ENCODE measurements around the gene HOXB8.

The HOXB8 gene

GRCh38 chr17:48630925-48631692 is 16.0 kb upstream of the HOXB8 start:
- Mint-ChIP-seq H3K36me3 (ENCODE audit: low read depth) (no peaks in the 10 kb centered on the region), H3K9me3 (no peaks in the 10 kb centered on the region), H3K4me3 (no peak overlapping the region)

GRCh38 chr17:48630009-48630924 is 15.2 kb upstream of the HOXB8 start:
- DNase-seq (no peak), ATAC-seq (no peak)
- Mint-ChIP-seq H3K27ac (no peak overlapping the region), H3K36me3 (ENCODE audit: low read depth) (no peaks in the 10 kb centered on the region), H3K4me1 (peaks cover 13% of the 10 kb centered on the region), H3K27me3 (peaks cover 74% of the 10 kb centered on the region), H3K4me3 (no peak overlapping the region), H3K9me3 (no peaks in the 10 kb centered on the region)

More at GRCh38 chr17:48630925-48631692, 16.0 kb upstream of the HOXB8 start:
- peaks cover 13% of the 10 kb centered on the region for H3K4me1 Mint-ChIP-seq
- DNase-seq (no peak), ATAC-seq (no peak)
- no peak overlapping the region for H3K27ac Mint-ChIP-seq
- H3K27me3 Mint-ChIP-seq, result peaks cover 79% of the 10 kb centered on the region

GRCh38 chr17:48629411-48629759 is 14.3 kb upstream of the HOXB8 start:
- ATAC-seq (no peak), DNase-seq (no peak)
- Mint-ChIP-seq H3K9me3 (no peaks in the 10 kb centered on the region), H3K4me3 (no peak overlapping the region), H3K36me3 (ENCODE audit: low read depth) (no peaks in the 10 kb centered on the region), H3K27me3 (peaks cover 67% of the 10 kb centered on the region), H3K27ac (no peak overlapping the region), H3K4me1 (peaks cover 13% of the 10 kb centered on the region)

GRCh38 chr17:48628649-48629410 is 13.7 kb upstream of the HOXB8 start:
- Mint-ChIP-seq H3K4me3 (no peak overlapping the region), H3K36me3 (ENCODE audit: low read depth) (no peaks in the 10 kb centered on the region), H3K27me3 (peaks cover 66% of the 10 kb centered on the region), H3K9me3 (no peaks in the 10 kb centered on the region), H3K27ac (no peak overlapping the region), H3K4me1 (peaks cover 13% of the 10 kb centered on the region)
- DNase-seq, result no peak
- no peak for ATAC-seq

- no peak overlapping the region for H3K4me3 Mint-ChIP-seq
- no peaks in the 10 kb centered on the region for H3K36me3 Mint-ChIP-seq (ENCODE audit: low read depth)
- peaks cover 9% of the 10 kb centered on the region for H3K4me1 Mint-ChIP-seq
- no peak for DNase-seq
- no peak for ATAC-seq
- peaks cover 69% of the 10 kb centered on the region for H3K27me3 Mint-ChIP-seq
- H3K9me3 Mint-ChIP-seq, result no peaks in the 10 kb centered on the region
- H3K27ac Mint-ChIP-seq, result no peak overlapping the region
Observed at GRCh38 chr17:48627623-48628521, 12.8 kb upstream of the HOXB8 start.

GRCh38 chr17:48627118-48627597 is 12.1 kb upstream of the HOXB8 start:
- H3K36me3 Mint-ChIP-seq (ENCODE audit: low read depth), result no peaks in the 10 kb centered on the region
- ATAC-seq, result no peak
- peaks cover 8% of the 10 kb centered on the region for H3K4me1 Mint-ChIP-seq
- peak overlapping the region; percentile 81 for H3K4me3 Mint-ChIP-seq
- peak overlapping the region; percentile 10 for H3K27ac Mint-ChIP-seq
- no peaks in the 10 kb centered on the region for H3K9me3 Mint-ChIP-seq
- no peak for DNase-seq
- H3K27me3 Mint-ChIP-seq, result peaks cover 69% of the 10 kb centered on the region

- H3K27me3 Mint-ChIP-seq, result peaks cover 74% of the 10 kb centered on the region
- ATAC-seq (peak; percentile 50), DNase-seq (peak; percentile 55)
- peak within 1 kb of the TSS; percentile 81 for H3K4me3 Mint-ChIP-seq
- H3K27ac Mint-ChIP-seq, result peak within 1 kb of the TSS; percentile 92
- peaks cover 8% of the 10 kb centered on the region for H3K4me1 Mint-ChIP-seq
- H3K36me3 Mint-ChIP-seq (ENCODE audit: low read depth), result no peaks in the 10 kb centered on the region
- no peaks in the 10 kb centered on the region for H3K9me3 Mint-ChIP-seq
Observed at GRCh38 chr17:48626245-48627117, 11.4 kb upstream of the HOXB8 start, which contains the start of gene HOXB9. TSS of gene HOXB9 (minus strand) at chr17:48626358. CDS start at chr17:48626269, 89 bp downstream.

DNA sequence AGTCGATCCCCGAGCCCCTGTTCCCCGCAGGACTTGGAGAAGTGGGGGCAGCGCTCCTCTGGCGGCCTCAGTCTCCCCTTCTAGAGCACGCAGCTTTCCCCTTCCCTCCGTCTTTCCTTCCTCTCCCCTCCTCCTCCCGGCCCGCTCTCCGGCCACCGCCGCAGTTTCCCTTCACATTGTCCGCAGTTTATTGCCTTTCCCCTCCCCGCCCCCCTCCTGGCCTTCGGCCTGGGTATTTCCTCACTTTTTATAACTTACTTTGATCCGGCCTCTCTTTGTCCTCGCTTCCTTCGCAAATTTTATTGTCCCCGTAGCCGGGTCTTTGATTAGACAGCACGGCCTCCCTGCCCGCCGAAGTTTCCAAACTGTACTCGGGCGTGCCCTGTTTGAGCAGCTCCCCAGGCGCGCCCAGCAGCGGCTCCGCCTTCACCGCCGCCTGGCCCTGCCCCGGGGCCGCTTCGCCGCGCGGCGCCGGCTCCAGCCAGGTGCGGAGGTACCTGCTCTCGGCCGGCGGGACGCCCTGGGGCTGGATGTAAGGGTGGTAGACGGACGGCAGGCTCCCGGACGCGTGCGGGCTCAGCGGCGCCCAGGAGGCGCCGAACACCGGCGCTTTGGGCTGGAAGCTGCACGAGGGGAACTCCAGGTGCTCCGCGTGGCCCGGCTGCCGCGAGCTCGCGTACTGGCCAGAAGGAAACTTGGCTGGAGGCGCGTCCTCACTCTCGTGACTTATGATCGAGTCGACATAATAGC is 10.6 kb upstream of the HOXB8 start:
- Mint-ChIP-seq H3K4me1 (peaks cover 8% of the 10 kb centered on the region), H3K9me3 (no peaks in the 10 kb centered on the region), H3K36me3 (ENCODE audit: low read depth) (no peaks in the 10 kb centered on the region), H3K27me3 (peaks cover 80% of the 10 kb centered on the region), H3K4me3 (peak overlapping the region; percentile 81), H3K27ac (peak overlapping the region; percentile 68)
- DNase-seq (peak; percentile 52), ATAC-seq (peak; percentile 54)

- peaks cover 81% of the 10 kb centered on the region for H3K27me3 Mint-ChIP-seq
- ATAC-seq (no peak), DNase-seq (no peak)
- peaks cover 8% of the 10 kb centered on the region for H3K4me1 Mint-ChIP-seq
- H3K9me3 Mint-ChIP-seq, result no peaks in the 10 kb centered on the region
- H3K27ac Mint-ChIP-seq, result peak overlapping the region; percentile 68
- peak overlapping the region; percentile 81 for H3K4me3 Mint-ChIP-seq
- no peaks in the 10 kb centered on the region for H3K36me3 Mint-ChIP-seq (ENCODE audit: low read depth)
Observed at GRCh38 chr17:48624544-48625494, 9.7 kb upstream of the HOXB8 start.

DNA sequence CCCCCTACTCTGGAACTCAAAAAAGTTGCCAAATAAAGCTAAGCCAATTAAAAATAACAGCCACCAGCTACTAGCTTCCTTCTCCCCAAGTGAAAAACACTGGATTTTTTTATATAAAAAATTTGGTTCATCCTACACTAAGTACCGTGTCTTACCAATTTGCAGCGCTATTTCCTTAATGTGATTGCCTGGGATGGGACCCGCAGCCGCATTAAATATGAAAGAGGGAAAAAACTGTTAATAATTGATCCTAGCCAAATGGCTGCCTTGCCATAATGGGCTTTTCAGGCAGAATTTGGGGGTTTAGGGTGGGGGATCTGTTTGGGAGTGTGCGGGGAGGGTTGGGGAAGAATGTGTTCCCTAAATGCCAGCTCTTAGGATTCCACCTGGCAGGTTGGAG is 9.0 kb upstream of the HOXB8 start:
- Mint-ChIP-seq H3K27me3 (peaks cover 81% of the 10 kb centered on the region), H3K4me1 (peaks cover 11% of the 10 kb centered on the region), H3K9me3 (no peaks in the 10 kb centered on the region), H3K36me3 (ENCODE audit: low read depth) (no peaks in the 10 kb centered on the region), H3K4me3 (peak overlapping the region; percentile 36), H3K27ac (no peak overlapping the region)
- DNase-seq (no peak), ATAC-seq (no peak)

DNA sequence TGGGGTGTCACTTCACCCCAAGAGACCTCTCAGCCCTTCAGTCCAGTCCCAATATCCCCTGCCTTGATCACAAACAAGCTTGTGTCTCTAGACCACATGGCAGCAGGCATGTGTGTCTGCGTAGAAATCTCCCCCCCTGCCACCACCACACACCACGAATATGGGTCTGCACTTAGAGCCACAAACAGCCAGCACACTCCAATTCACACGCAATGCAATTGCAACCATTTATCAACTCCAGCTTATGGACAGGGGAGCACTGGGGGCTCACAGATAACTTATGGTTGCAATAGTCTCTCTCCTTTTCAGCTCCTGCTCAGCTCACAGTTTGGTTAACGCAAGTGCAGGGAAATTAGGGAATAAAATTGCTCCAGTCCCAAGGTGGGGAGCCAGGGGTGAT is 8.5 kb upstream of the HOXB8 start:
- DNase-seq (no peak), ATAC-seq (no peak)
- Mint-ChIP-seq H3K4me3 (no peak overlapping the region), H3K36me3 (ENCODE audit: low read depth) (no peaks in the 10 kb centered on the region), H3K9me3 (no peaks in the 10 kb centered on the region), H3K27ac (no peak overlapping the region), H3K4me1 (peaks cover 17% of the 10 kb centered on the region), H3K27me3 (peaks cover 81% of the 10 kb centered on the region)

Data from activated naive CD8-positive, alpha-beta T cell treated with anti-CD3 and anti-CD28 coated beads, Interleukin-2, amount 50 U/mL, for 24 hours (primary cell).